A204.1 (cell line): Measurements from ENCODE around the gene G0S2.

ENCODE experiments used
- FAIRE-seq: peaks from 2 replicates; lab custom pipeline; 2012; peaks lifted over from hg19 to GRCh38; lab: Jason Lieb, UNC

Gene G0S2

DNA sequence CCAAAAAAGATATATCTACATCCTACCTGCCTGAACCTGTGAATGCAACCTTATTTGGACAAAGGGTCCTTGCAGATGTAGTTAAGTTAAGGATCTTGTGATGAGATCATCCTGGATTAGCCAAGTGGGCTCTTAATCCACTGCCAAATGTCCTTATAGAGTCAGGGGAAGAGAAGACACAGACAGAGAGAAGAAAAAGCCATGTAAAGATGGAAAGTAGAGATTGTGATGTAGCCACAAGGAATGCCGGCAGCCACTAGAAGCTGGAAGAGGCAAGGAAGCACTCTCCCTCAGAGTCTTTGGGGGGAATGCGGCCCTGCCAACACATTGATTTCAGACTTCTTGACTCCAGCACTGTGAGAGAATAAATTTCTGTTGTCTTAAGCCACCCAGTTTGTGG lies 45.6 kb downstream of the G0S2 start:
- no peak for FAIRE-seq

DNA sequence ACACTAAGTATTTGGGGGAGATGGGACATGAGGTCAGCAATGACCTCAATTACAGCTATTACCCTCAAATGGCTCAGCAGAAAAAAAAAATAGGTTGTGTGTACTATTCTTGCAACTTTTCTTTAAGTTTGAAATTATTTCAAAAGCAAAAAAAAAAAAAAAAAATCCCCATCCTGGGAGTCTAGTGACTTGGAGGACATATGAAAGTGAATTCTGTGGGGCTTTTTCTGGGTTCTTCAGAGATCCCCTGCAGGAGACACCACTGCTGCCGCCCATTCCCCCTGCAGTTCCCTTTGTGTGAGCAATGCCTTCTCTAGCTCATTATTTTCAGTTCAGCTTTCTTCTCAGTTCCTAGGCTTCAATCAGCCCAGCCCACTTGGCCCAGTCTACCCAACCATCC lies 46.1 kb downstream of the G0S2 start:
- no peak for FAIRE-seq

DNA sequence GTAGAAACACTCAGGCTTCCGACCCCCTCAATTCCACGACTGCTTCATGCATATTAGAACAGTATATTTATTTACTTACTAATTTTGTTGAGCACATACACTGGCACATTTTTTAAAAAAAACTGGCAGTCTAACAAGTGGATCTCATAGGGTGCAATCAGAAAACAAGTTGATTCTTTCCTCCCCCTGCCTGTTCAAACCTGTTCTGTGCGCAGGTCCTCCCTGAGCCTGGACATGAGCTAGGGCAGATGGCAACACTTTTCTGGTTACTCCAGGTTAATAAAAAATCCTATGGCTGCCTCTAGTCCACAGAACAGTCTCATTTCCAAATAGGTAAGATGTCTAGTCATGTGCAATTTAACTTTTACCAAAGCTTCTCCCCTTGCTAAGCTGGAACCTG lies 48.1 kb downstream of the G0S2 start:
- FAIRE-seq: no peak

DNA sequence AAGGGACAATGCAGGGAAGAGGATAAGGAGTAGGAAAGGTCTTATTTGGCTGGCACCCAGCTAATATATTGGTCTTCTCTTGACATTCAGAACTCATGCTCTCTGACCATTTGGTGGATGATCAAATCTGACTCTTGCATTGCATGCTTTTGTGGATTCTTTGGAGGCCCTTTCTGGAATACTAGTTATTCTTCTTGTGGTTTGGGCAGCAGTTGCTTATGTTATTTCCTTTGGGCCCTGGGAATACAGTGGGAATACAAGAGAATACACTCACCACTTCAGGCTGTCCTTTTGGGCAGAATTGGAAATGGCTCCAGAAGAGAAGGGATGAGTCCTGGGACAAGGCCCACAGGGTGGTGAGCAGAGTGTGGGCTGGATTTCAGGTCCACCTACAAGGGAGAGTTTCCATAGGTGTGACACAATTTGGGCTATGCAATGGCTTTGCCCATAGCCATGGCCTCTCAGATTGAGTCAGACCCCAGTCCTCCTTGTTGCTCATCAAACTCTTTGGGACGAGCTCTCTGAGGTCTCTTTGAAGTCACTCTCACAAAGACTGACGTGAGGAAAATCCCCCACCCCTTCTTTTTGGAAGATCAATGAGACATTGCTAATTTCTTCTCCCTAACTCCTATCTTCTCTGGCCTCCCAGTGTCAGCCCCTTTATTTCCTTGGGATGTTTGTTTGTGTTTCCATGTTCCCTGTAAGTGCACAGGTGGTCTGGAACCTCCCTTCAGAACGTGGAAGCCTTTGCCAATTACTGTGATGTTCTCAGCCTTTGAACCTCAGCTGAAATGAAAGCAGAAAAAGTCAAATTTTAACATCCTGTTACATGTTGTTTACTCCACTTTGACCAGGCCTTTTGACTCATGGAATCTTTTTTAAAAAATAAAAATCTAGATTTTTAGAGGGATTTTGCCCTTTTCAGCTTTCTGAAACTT lies 48.8 kb downstream of the G0S2 start:
- no peak for FAIRE-seq
